PC-9 (cell line): ENCODE data around the gene ANP32B. TPM values are rescaled to one million over a fixed set of nuclear protein-coding genes. Genes with fewer than 3 reads are reported as not detected.

Experiments used
- BruUV-seq: library from RNA; stranded (reverse); fragments of 400-500 nt; replicated peaks from 2 replicates; lab custom pipeline; 2021; lab: Mats Ljungman, UMichigan
- CTCF ChIA-PET: fragments of 300-600 bp; sonication (Branson Sonifier 250); formaldehyde crosslinking; loops from one replicate; lab custom pipeline; 2022; ENCODE audit warnings: antibody characterized with exemption; lab: Charles Lee
- POLR2A ChIA-PET: fragments of 300-600 bp; sonication (Branson Sonifier 250); formaldehyde crosslinking; loops from one replicate; lab custom pipeline; 2022; ENCODE audit warnings: antibody characterized with exemption; ENCODE audit not compliant: unreplicated experiment; lab: Charles Lee
- DNase-seq, 2 experiments: peaks; one replicate each; pipeline versions ENCODE4 v3.0.0 to v3.0.0-alpha.2; 2015 to 2022; ENCODE audit warnings: mixed read lengths in 1 of 2
- H2AFZ ChIP-seq: fragments of 200-600 bp; sonication (generic); 2 replicates; pipeline ENCODE4 v1.8.1; 2017; ENCODE audit warnings: antibody characterized with exemption
- H3F3A ChIP-seq: fragments of 200-600 bp; sonication (generic); 2 replicates; pipeline ENCODE4 v1.8.1; 2017; ENCODE audit warnings: antibody characterized with exemption, mild to moderate bottlenecking, low read depth; ENCODE audit not compliant: insufficient read depth
- H3K27ac ChIP-seq: fragments of 200-600 bp; sonication (generic); 2 replicates; pipeline ENCODE4 v1.6.1; 2016; ENCODE audit warnings: mixed run types
- H3K27me3 ChIP-seq: fragments of 200-600 bp; sonication (generic); 2 replicates; pipeline ENCODE4 v1.6.1; 2016; ENCODE audit warnings: low read depth, mixed run types; ENCODE audit not compliant: insufficient read depth
- H3K36me3 ChIP-seq: fragments of 200-600 bp; sonication (generic); 2 replicates; pipeline ENCODE4 v1.6.1; 2016; ENCODE audit warnings: low read depth, mixed run types
- H3K4me1 ChIP-seq: fragments of 200-600 bp; sonication (generic); replicated peaks from 2 replicates; pipeline ENCODE4 v1.6.1; 2016; ENCODE audit warnings: mixed run types; ENCODE audit not compliant: insufficient read depth
- H3K4me2 ChIP-seq: fragments of 200-600 bp; sonication (generic); 2 replicates; pipeline ENCODE4 v1.6.1; 2017; ENCODE audit warnings: mixed run types
- H3K4me3 ChIP-seq: fragments of 200-600 bp; sonication (generic); 2 replicates; pipeline ENCODE4 v1.6.1; 2016; ENCODE audit warnings: mixed run types
- H3K79me2 ChIP-seq: fragments of 200-600 bp; sonication (generic); 2 replicates; pipeline ENCODE4 v1.6.1; 2017; ENCODE audit warnings: low read depth, mixed run types
- H3K9me2 ChIP-seq: fragments of 200-600 bp; sonication (generic); 2 replicates; pipeline ENCODE4 v1.8.1; 2017; ENCODE audit warnings: mild to moderate bottlenecking; ENCODE audit not compliant: insufficient read depth
- H3K9me3 ChIP-seq: fragments of 200-600 bp; sonication (generic); 2 replicates; pipeline ENCODE4 v1.8.1; 2016; ENCODE audit warnings: low read depth; ENCODE audit not compliant: insufficient read depth
- H4K20me1 ChIP-seq: fragments of 200-600 bp; sonication (generic); 2 replicates; pipeline ENCODE4 v1.8.1; 2017; ENCODE audit not compliant: insufficient read depth
- EZH2 ChIP-seq: fragments of 200-600 bp; sonication (generic); IDR thresholded peaks from 2 replicates; pipeline ENCODE4 v1.8.0; 2017; ENCODE audit warnings: antibody characterized with exemption, low read depth
- intact Hi-C: fragments of 100-400 bp; cut with micrococcal nuclease; formaldehyde crosslinking; loops from one replicate; pipeline ENCODE4 v1.10.0; 2022; ENCODE audit not compliant: unreplicated experiment
- total RNA-seq: library from RNA; stranded (reverse); gene quantifications from 2 replicates; pipeline ENCODE4 v1.2.3, GENCODE V29; 2021
- TF ChIP-seq, protein P1 (sequence below): fragments of 200-600 bp; sonication (generic); conservative IDR thresholded peaks from 2 replicates; pipeline ENCODE4 v1.6.1; 2017; ENCODE audit warnings: mixed run types, antibody characterized with exemption, mild to moderate bottlenecking, moderate library complexity

ANP32B gene
- total RNA-seq, 1 experiment from 2014 or later = 280 TPM

GRCh38 chr9:98049288-98050072 is 66.3 kb downstream of the ANP32B start:
- Histone ChIP-seq H3K27me3 (no peaks in the 10 kb centered on the region), H3K9me3 (no peaks in the 10 kb centered on the region), H2AFZ (no peak overlapping the region), H3K36me3 (peaks cover 40% of the 10 kb centered on the region), H3K9me2 (no peaks in the 10 kb centered on the region), H3K4me2 (no peak overlapping the region), H3K4me3 (no peak overlapping the region), H4K20me1 (0 out of 2 replicates have a peak, but pooled peaks cover 9% of the 10 kb centered on the region), H3K4me1 (peaks cover 32% of the 10 kb centered on the region), H3K79me2 (peaks cover 69% of the 10 kb centered on the region), H3K27ac (no peak overlapping the region), H3F3A (peaks cover 58% of the 10 kb centered on the region)
- DNase-seq = no peak
- intact Hi-C loops = loop anchor here (10.0 kb wide), 2 partner anchors 345 to 755 kb away; partner anchors contain the start of gene GALNT12
- no TSS peak for BruUV-seq
- TF ChIP-seq, protein P1, sequence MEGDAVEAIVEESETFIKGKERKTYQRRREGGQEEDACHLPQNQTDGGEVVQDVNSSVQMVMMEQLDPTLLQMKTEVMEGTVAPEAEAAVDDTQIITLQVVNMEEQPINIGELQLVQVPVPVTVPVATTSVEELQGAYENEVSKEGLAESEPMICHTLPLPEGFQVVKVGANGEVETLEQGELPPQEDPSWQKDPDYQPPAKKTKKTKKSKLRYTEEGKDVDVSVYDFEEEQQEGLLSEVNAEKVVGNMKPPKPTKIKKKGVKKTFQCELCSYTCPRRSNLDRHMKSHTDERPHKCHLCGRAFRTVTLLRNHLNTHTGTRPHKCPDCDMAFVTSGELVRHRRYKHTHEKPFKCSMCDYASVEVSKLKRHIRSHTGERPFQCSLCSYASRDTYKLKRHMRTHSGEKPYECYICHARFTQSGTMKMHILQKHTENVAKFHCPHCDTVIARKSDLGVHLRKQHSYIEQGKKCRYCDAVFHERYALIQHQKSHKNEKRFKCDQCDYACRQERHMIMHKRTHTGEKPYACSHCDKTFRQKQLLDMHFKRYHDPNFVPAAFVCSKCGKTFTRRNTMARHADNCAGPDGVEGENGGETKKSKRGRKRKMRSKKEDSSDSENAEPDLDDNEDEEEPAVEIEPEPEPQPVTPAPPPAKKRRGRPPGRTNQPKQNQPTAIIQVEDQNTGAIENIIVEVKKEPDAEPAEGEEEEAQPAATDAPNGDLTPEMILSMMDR = no peak
- TF ChIP-seq EZH2 = no peak
- ChIA-PET CTCF (interaction anchor here (0.7 kb wide), 1 partner anchor 90 kb away, joined by 3 read pairs; no protein-coding TSS in a partner anchor), POLR2A (no interaction called here)

DNA sequence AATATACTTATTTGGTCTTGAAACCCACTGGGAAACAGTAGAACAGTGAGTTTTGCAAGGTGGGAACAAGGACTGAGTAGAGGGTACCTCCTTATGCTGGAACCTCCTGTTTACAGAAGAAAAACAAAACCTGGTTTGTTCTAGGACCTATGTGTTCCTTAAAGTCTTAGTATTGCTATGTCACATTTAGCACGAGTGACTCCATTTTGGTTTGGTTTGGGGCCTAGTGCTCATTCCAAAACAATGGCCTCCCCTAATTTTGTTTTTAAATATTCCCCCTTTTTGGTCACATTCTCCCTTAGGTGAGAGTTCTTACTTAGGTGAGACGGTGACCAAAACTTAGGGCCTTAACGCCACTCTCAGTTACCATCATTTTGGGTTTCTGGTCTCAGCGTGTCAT is 67.2 kb downstream of the ANP32B start:
- H2AFZ ChIP-seq = no peak overlapping the region
- peaks cover 67% of the 10 kb centered on the region for H3F3A ChIP-seq
- H3K9me2 ChIP-seq = no peaks in the 10 kb centered on the region
- H3K4me3 ChIP-seq = no peak overlapping the region
- TF ChIP-seq, protein P1 = no peak
- no peak overlapping the region for H3K4me2 ChIP-seq
- H3K27ac ChIP-seq = no peak overlapping the region
- no TSS peak for BruUV-seq
- ChIA-PET CTCF (no interaction called here), POLR2A (no interaction called here)
- intact Hi-C loops = loop anchor here (10.0 kb wide), 2 partner anchors 346 to 754 kb away; partner anchors contain the start of gene GALNT12
- H3K4me1 ChIP-seq = peaks cover 26% of the 10 kb centered on the region
- peaks cover 62% of the 10 kb centered on the region for H3K79me2 ChIP-seq
- 0 out of 2 replicates have a peak, but pooled peaks cover 11% of the 10 kb centered on the region for H4K20me1 ChIP-seq
- no peaks in the 10 kb centered on the region for H3K9me3 ChIP-seq
- peaks cover 40% of the 10 kb centered on the region for H3K36me3 ChIP-seq
- no peaks in the 10 kb centered on the region for H3K27me3 ChIP-seq
- no peak for DNase-seq

- no peaks in the 10 kb centered on the region for H3K27me3 ChIP-seq
- no peaks in the 10 kb centered on the region for H3K9me3 ChIP-seq
- H3K9me2 ChIP-seq = no peaks in the 10 kb centered on the region
- H3K4me3 ChIP-seq = no peak overlapping the region
- H3K79me2 ChIP-seq = peaks cover 47% of the 10 kb centered on the region
- H3K27ac ChIP-seq = no peak overlapping the region
- CTCF ChIA-PET = no interaction called here
- intact Hi-C loops = loop anchor here (10.0 kb wide), 2 partner anchors 350 to 750 kb away; partner anchors contain the start of gene GALNT12
- no peak for DNase-seq
- no TSS peak for BruUV-seq
- H3F3A ChIP-seq = peaks cover 49% of the 10 kb centered on the region
- peaks cover 16% of the 10 kb centered on the region for H3K36me3 ChIP-seq
- peaks cover 21% of the 10 kb centered on the region for H3K4me1 ChIP-seq
- no peak for TF ChIP-seq EZH2
- H3K4me2 ChIP-seq = no peak overlapping the region
- H2AFZ ChIP-seq = no peak overlapping the region
- POLR2A ChIA-PET = no interaction called here
- 0 out of 2 replicates have a peak, but pooled peaks cover 10% of the 10 kb centered on the region for H4K20me1 ChIP-seq
These were observed 71.3 kb downstream of the ANP32B start for GRCh38 chr9:98054376-98054951.
